ENCODE data around the gene ANKRD53.

Gene ANKRD53

GRCh38 chr2:70978341-70979179 is at the start of gene ANKRD53:
Gene ANKRD53, plus strand, starts transcription at chr2:70978630. Its CDS starts 16 bp downstream, at chr2:70978646.
- in situ Hi-C loops (cut with MboI; ENCODE audit: low sequenced_read_pairs), result no loop called here

GRCh38 chr2:70930371-70931329 is 47.8 kb upstream of the ANKRD53 start:
- in situ Hi-C loops (cut with MboI; ENCODE audit: low sequenced_read_pairs), result loop anchor here (25.0 kb wide), 2 partner anchors 143 to 268 kb away; partner anchors contain the start of gene FIGLA

- in situ Hi-C loops (cut with MboI; ENCODE audit: low sequenced_read_pairs), result loop anchor here (25.0 kb wide), 2 partner anchors 144 to 269 kb away; partner anchors contain the start of gene FIGLA
Observed at GRCh38 chr2:70931376-70932000, 46.9 kb upstream of the ANKRD53 start.

- in situ Hi-C loops (cut with MboI; ENCODE audit: low sequenced_read_pairs), result loop anchor here (25.0 kb wide), 2 partner anchors 145 to 270 kb away; partner anchors contain the start of gene FIGLA
Observed at GRCh38 chr2:70932631-70933230, 45.7 kb upstream of the ANKRD53 start.

- in situ Hi-C loops (cut with MboI; ENCODE audit: low sequenced_read_pairs), result loop anchor here (25.0 kb wide), 2 partner anchors 148 to 273 kb away; partner anchors contain the start of gene FIGLA
Observed at GRCh38 chr2:70934981-70935380, 43.4 kb upstream of the ANKRD53 start.

GRCh38 chr2:70935468-70936164 is 42.8 kb upstream of the ANKRD53 start, which contains the start of gene ATP6V1B1:
Gene ATP6V1B1, plus strand, starts transcription at chr2:70935900. Its CDS starts 55 bp downstream, at chr2:70935955.
- in situ Hi-C loops (cut with MboI; ENCODE audit: low sequenced_read_pairs), result loop anchor here (25.0 kb wide), 2 partner anchors 148 to 273 kb away; partner anchors contain the start of gene FIGLA

- in situ Hi-C loops (cut with MboI; ENCODE audit: low sequenced_read_pairs), result loop anchor here (25.0 kb wide), 2 partner anchors 149 to 274 kb away; partner anchors contain the start of gene FIGLA
Observed at GRCh38 chr2:70936165-70936978, 42.1 kb upstream of the ANKRD53 start.

GRCh38 chr2:70936979-70937811 is 41.2 kb upstream of the ANKRD53 start:
- in situ Hi-C loops (cut with MboI; ENCODE audit: low sequenced_read_pairs), result loop anchor here (25.0 kb wide), 2 partner anchors 150 to 275 kb away; partner anchors contain the start of gene FIGLA

GRCh38 chr2:70937866-70938585 is 40.4 kb upstream of the ANKRD53 start:
- in situ Hi-C loops (cut with MboI; ENCODE audit: low sequenced_read_pairs), result loop anchor here (25.0 kb wide), 2 partner anchors 151 to 276 kb away; partner anchors contain the start of gene FIGLA

- in situ Hi-C loops (cut with MboI; ENCODE audit: low sequenced_read_pairs), result loop anchor here (25.0 kb wide), 2 partner anchors 151 to 276 kb away; partner anchors contain the start of gene FIGLA
Observed at GRCh38 chr2:70938586-70938950, 39.9 kb upstream of the ANKRD53 start.

- in situ Hi-C loops (cut with MboI; ENCODE audit: low sequenced_read_pairs), result loop anchor here (25.0 kb wide), 2 partner anchors 152 to 277 kb away; partner anchors contain the start of gene FIGLA
Observed at GRCh38 chr2:70939001-70939838, 39.2 kb upstream of the ANKRD53 start.

- in situ Hi-C loops (cut with MboI; ENCODE audit: low sequenced_read_pairs), result loop anchor here (25.0 kb wide), 2 partner anchors 153 to 278 kb away; partner anchors contain the start of gene FIGLA
Observed at GRCh38 chr2:70939839-70940580, 38.4 kb upstream of the ANKRD53 start.

GRCh38 chr2:70941186-70941585 is 37.2 kb upstream of the ANKRD53 start:
- in situ Hi-C loops (cut with MboI; ENCODE audit: low sequenced_read_pairs), result loop anchor here (25.0 kb wide), 2 partner anchors 154 to 279 kb away; partner anchors contain the start of gene FIGLA

- in situ Hi-C loops (cut with MboI; ENCODE audit: low sequenced_read_pairs), result loop anchor here (25.0 kb wide), 2 partner anchors 154 to 279 kb away; partner anchors contain the start of gene FIGLA
Observed at GRCh38 chr2:70941701-70942100, 36.7 kb upstream of the ANKRD53 start.

Data from HL-60/S4 treated with phorbol 12-myristate 13-acetate at 8.2 ng/mL for 4 days and 3 days (cell line).